ENCODE results near the gene HPSE2. TPM values are rescaled to one million over a fixed set of nuclear protein-coding genes. Genes with fewer than 3 reads are reported as not detected.

The HPSE2 gene
- total RNA-seq, 1 experiment from 2014 or later, result 0.05 TPM

DNA sequence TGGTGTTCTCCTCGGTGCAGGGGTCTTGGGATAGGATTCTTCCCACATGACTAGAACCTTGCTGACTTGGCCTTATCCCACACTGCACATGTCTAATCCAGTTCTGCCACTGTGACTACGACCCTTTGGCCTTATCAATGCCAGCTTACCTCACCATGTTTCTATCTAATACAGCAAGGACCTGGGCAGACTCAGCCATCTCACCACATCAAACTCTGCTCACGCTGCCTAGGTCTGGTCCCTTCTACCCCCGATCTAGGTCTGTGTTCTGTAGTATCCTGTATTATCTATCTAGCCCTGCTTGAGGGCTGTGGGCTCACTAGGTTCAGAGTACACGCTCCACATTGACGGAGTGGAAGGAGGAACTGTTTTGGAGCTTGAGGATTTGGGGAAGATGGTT lies 282.4 kb downstream of the HPSE2 start:
- CTCF ChIA-PET, result no interaction called here
- DNase-seq (ENCODE audit: low read depth, low spot score) (no peak), ATAC-seq (no peak)
- POLR2A ChIA-PET, result no interaction called here
- BruUV-seq (replicated peaks), result no TSS peak
- Histone ChIP-seq H3K9me3 (ENCODE audit: control insufficient read depth in 1 of 2, insufficient read depth in 1 of 2, low read depth in 1 of 2, low read length in 2 of 2) (no peaks in the 10 kb centered on the region), H3K27ac (ENCODE audit: low read depth, low read length) (no peak overlapping the region), H3K4me2 (ENCODE audit: low read length) (no peak overlapping the region), H2AFZ (ENCODE audit: low read depth, low read length, poor library complexity, severe bottlenecking) (no peak overlapping the region), H4K20me1 (ENCODE audit: insufficient read depth) (no peaks in the 10 kb centered on the region), H3K27me3 (ENCODE audit: insufficient read depth, low read length) (peaks cover 4% of the 10 kb centered on the region), H3K9me2 (ENCODE audit: insufficient read depth) (no peaks in the 10 kb centered on the region), H3K4me1 (ENCODE audit: control insufficient read depth in 1 of 2, insufficient read depth in 2 of 2, low read length in 2 of 2) (no peaks in the 10 kb centered on the region), H3K36me3 (ENCODE audit: control insufficient read depth in 1 of 2, insufficient read depth in 2 of 2, low read length in 2 of 2) (no peaks in the 10 kb centered on the region), H3K4me3 (replicated peaks in 1 of 2; ENCODE audit: low read depth in 1 of 2, low read length in 2 of 2) (no peak overlapping the region), H3K79me2 (ENCODE audit: insufficient read depth, low read length) (no peaks in the 10 kb centered on the region), H3K9ac (ENCODE audit: low read length) (no peak overlapping the region)
- RAD21 ChIA-PET (ENCODE audit: low non-redundant PET in 1 of 2, low total read pairs in 2 of 2, uncharacterized antibody in 2 of 2, unreplicated experiment in 2 of 2), result no interaction called here
- TF ChIP-seq ZFX (IDR thresholded peaks at IDR 0.05), result no peak
- TF ChIP-seq, protein P1, sequence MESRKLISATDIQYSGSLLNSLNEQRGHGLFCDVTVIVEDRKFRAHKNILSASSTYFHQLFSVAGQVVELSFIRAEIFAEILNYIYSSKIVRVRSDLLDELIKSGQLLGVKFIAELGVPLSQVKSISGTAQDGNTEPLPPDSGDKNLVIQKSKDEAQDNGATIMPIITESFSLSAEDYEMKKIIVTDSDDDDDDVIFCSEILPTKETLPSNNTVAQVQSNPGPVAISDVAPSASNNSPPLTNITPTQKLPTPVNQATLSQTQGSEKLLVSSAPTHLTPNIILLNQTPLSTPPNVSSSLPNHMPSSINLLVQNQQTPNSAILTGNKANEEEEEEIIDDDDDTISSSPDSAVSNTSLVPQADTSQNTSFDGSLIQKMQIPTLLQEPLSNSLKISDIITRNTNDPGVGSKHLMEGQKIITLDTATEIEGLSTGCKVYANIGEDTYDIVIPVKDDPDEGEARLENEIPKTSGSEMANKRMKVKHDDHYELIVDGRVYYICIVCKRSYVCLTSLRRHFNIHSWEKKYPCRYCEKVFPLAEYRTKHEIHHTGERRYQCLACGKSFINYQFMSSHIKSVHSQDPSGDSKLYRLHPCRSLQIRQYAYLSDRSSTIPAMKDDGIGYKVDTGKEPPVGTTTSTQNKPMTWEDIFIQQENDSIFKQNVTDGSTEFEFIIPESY (IDR thresholded peaks at IDR 0.05; ENCODE audit: extremely low read depth, insufficient replicate concordance, low read length), result no peak
- intact Hi-C loops (cut with micrococcal nuclease), result no loop called here

DNA sequence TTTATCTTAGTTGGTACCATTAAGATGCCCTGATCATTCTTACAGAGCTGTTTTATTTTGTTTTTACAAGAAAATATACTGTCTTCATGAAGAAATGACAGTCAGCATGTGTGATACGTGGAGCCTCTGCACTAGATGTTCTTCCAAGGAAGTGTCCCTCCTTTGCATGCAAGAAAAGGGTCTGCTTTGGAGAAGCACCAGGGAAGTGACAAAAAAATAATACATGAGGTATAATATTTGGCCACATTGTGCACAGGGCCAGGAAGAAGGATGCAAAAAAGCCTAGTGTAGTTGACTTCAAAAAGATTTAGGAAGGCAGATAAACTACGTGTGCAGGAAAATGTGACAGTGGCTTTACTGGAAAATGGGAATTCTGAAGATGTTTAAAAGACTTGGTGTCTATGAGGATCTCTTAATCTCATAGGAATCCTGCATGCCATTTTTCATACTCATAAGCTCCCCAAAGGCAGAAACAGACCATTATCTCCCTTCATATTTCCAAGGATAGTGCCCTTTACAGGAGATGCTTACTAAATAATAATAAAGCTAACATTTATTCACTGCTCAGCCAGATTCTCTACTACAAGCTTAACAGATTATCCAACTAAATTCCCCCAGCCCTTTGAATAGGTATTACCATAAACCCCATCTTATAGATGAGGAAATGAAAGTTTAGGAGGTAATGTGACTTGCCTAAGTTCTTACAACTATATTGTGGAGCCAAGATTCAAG lies 284.2 kb downstream of the HPSE2 start:
- no peaks in the 10 kb centered on the region for H4K20me1 ChIP-seq (ENCODE audit: insufficient read depth)
- H3K79me2 ChIP-seq (ENCODE audit: insufficient read depth, low read length), result no peaks in the 10 kb centered on the region
- RAD21 ChIA-PET (ENCODE audit: low non-redundant PET in 1 of 2, low total read pairs in 2 of 2, uncharacterized antibody in 2 of 2, unreplicated experiment in 2 of 2), result no interaction called here
- no peak overlapping the region for H2AFZ ChIP-seq (ENCODE audit: low read depth, low read length, poor library complexity, severe bottlenecking)
- CTCF ChIA-PET, result no interaction called here
- no peak overlapping the region for H3K27ac ChIP-seq (ENCODE audit: low read depth, low read length)
- TF ChIP-seq YY1 (IDR thresholded peaks at IDR 0.05; ENCODE audit: extremely low read depth, insufficient replicate concordance, low read depth, low read length) (no peak), ZFX (IDR thresholded peaks at IDR 0.05) (no peak), POLR2A (IDR thresholded peaks at IDR 0.05; ENCODE audit: borderline replicate concordance, extremely low read depth, insufficient read depth, insufficient read length) (no peak), JUND (IDR thresholded peaks at IDR 0.05) (no peak), SIN3A (IDR thresholded peaks at IDR 0.05; ENCODE audit: low read depth) (no peak)
- TF ChIP-seq, protein P1 (IDR thresholded peaks at IDR 0.05; ENCODE audit: extremely low read depth, insufficient replicate concordance, low read length), result no peak
- H3K36me3 ChIP-seq (ENCODE audit: control insufficient read depth in 1 of 2, insufficient read depth in 2 of 2, low read length in 2 of 2), result no peaks in the 10 kb centered on the region
- no peaks in the 10 kb centered on the region for H3K4me1 ChIP-seq (ENCODE audit: control insufficient read depth in 1 of 2, insufficient read depth in 2 of 2, low read length in 2 of 2)
- no peak for ATAC-seq
- peaks cover 10% of the 10 kb centered on the region; the same call in 1 of the 2 replicates for H3K27me3 ChIP-seq (ENCODE audit: insufficient read depth, low read length)
- intact Hi-C loops (cut with micrococcal nuclease), result no loop called here
- no peaks in the 10 kb centered on the region; a peak in 1 of 4 replicates for H3K9me3 ChIP-seq (ENCODE audit: control insufficient read depth in 1 of 2, insufficient read depth in 1 of 2, low read depth in 1 of 2, low read length in 2 of 2)
- DNase-seq (ENCODE audit: low read depth, low spot score), result no peak
- H3K9me2 ChIP-seq (ENCODE audit: insufficient read depth), result no peaks in the 10 kb centered on the region
- POLR2A ChIA-PET, result no interaction called here
- no peak overlapping the region for H3K4me2 ChIP-seq (ENCODE audit: low read length)
- H3K9ac ChIP-seq (ENCODE audit: low read length), result no peak overlapping the region
- no TSS peak for BruUV-seq (replicated peaks)
- no peak overlapping the region for H3K4me3 ChIP-seq (replicated peaks in 1 of 2; ENCODE audit: low read depth in 1 of 2, low read length in 2 of 2)

Measured in HCT116 (cell line).